ENCODE data around the gene ERAL1.
"Not testable (repeated sequence)": the region's sequence is repeated elsewhere in the genome, so short reads cannot be mapped to it uniquely, and the experiment has no call there.

ERAL1 gene

GRCh38 chr17:28854457-28855335, at the start of gene ERAL1:
Gene ERAL1 (plus strand): TSS chr17:28855016. CDS start chr17:28855035, 19 bp downstream.
- Mint-ChIP-seq H3K4me3 (peak within 1 kb of the TSS; percentile 80), H3K4me1 (peaks cover 28% of the 10 kb centered on the region), H3K27me3 (no peaks in the 10 kb centered on the region), H3K27ac (peak within 1 kb of the TSS; percentile 77), H3K36me3 (peaks cover 22% of the 10 kb centered on the region), H3K9me3 (no peaks in the 10 kb centered on the region)
- peak; percentile 93 for DNase-seq
- CTCF ChIA-PET = interaction anchor here (1.7 kb wide), 1 partner anchor 91 kb away, joined by 3 read pairs; no protein-coding TSS in a partner anchor

- H3K36me3 Mint-ChIP-seq = peaks cover 16% of the 10 kb centered on the region
- CTCF ChIA-PET = interaction anchor here (0.8 kb wide), 1 partner anchor 270 kb away, joined by 3 read pairs; no protein-coding TSS in a partner anchor
- H3K27ac Mint-ChIP-seq = no peak overlapping the region
- no peak overlapping the region for H3K4me3 Mint-ChIP-seq
- peaks cover 29% of the 10 kb centered on the region for H3K4me1 Mint-ChIP-seq
- DNase-seq = no peak
- no peaks in the 10 kb centered on the region for H3K9me3 Mint-ChIP-seq
- no peaks in the 10 kb centered on the region for H3K27me3 Mint-ChIP-seq
Observed at GRCh38 chr17:28807925-28808634, 46.7 kb upstream of the ERAL1 start.

DNA sequence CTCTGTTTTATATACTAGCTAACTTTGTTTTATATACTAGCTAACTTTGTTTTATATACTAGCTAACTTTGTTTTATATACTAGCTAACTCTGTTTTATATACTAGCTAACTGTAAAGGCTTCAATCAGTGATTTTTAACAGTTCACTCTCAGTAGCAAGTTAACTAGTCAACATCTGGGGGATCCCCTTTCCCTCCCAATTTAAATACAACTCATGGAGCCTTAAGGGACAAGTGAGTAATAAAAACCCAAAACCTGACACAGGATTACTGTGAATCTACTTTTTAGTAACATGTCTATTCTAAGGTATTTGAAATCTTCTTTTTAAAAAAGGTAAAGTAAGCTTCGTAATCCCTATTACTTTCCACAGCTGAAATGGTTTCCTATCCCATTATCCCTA, 44.4 kb upstream of the ERAL1 start:
- H3K36me3 Mint-ChIP-seq = peaks cover 13% of the 10 kb centered on the region
- no peaks in the 10 kb centered on the region for H3K9me3 Mint-ChIP-seq
- no peak for DNase-seq
- CTCF ChIA-PET = interaction anchor here (0.7 to 1.9 kb wide), 5 partner anchors 32 to 92 kb away, joined by 3 to 11 read pairs (median 5); partner anchors contain the start of genes DHRS13 and FAM222B
- peaks cover 35% of the 10 kb centered on the region for H3K4me1 Mint-ChIP-seq
- H3K27me3 Mint-ChIP-seq = no peaks in the 10 kb centered on the region
- no peak overlapping the region for H3K27ac Mint-ChIP-seq
- H3K4me3 Mint-ChIP-seq = no peak overlapping the region

- no peak for DNase-seq
Observed at GRCh38 chr17:28811651-28812090, 43.1 kb upstream of the ERAL1 start.

DNA sequence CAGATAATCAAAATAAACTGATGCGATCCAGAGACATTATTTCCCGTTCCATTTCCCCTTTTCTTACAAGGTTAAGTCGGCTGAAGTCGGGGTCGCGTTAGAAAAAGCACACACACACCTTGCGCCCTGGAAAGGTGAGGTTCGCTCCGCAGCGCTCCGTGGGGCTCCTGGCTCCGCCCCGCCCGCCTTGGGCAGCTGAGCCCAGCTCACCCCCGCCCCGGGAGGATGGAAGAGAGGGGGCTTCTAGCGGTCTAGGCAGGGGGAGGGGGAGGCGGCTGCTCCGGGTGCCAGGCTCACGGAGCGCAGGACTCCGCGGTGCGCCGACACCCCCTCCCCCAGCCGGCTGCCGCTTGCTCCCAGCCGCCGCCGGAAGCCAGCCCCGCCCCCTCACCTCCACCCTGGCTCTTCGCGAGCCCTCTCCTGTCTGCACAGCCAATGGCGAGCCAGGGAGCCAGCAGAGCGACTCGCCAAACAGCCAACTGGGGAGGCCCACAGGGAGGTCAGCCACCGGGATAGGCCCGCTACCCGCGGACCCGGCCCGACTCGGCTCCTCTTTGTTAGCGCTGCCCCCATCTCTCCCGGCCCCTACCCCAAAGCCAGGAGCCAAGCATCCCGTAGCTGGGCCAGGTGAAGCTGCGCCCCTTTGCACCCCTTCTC, 42.6 kb upstream of the ERAL1 start:
- no peaks in the 10 kb centered on the region for H3K9me3 Mint-ChIP-seq
- peak overlapping the region; percentile 91 for H3K27ac Mint-ChIP-seq
- peak; percentile 98 for DNase-seq
- H3K27me3 Mint-ChIP-seq = no peaks in the 10 kb centered on the region
- peaks cover 35% of the 10 kb centered on the region for H3K4me1 Mint-ChIP-seq
- H3K36me3 Mint-ChIP-seq = peaks cover 7% of the 10 kb centered on the region
- CTCF ChIA-PET = interaction anchor here (1.1 to 1.9 kb wide), 2 partner anchors 49 to 91 kb away, joined by 3 to 5 read pairs; partner anchors contain the start of gene DHRS13
- H3K4me3 Mint-ChIP-seq = peak overlapping the region; percentile 86

More at GRCh38 chr17:28811651-28812090, 43.1 kb upstream of the ERAL1 start:
- Mint-ChIP-seq H3K4me3 (peak overlapping the region; percentile 86), H3K36me3 (peaks cover 7% of the 10 kb centered on the region), H3K9me3 (no peaks in the 10 kb centered on the region), H3K27ac (peak overlapping the region; percentile 67), H3K27me3 (no peaks in the 10 kb centered on the region), H3K4me1 (peaks cover 35% of the 10 kb centered on the region)
- CTCF ChIA-PET = interaction anchor here (0.7 to 1.9 kb wide), 4 partner anchors 31 to 139 kb away, joined by 3 to 6 read pairs (median 4); partner anchors contain the start of genes DHRS13 and FAM222B

DNA sequence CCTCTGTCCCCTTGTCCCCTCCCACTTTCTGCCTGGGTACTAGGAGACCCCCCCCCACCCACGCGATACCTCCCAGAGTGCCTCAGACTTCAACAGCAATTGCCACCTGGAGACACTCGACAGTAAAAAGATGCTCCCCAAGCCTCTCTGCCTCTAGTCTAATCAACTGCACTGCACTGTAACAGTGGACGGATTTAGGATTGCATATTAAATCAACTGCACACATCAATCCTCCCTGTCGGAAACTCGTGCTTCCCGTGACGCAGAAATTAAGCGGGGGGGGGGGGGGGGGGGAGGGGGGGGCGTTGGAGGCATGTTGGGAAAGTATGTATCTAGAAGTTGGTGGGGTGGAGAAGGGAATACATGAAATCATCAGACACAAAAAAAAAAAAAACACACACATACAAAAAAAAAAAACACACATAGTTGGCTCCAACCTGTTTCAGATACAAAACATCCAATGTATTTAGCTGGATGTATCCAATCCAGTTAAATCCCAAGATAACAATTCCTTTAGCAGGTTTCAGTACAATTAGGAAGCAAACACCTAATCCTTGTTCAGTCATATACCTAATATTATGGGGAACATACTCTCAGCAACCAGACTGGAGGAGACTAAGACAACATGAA, 42.0 kb upstream of the ERAL1 start:
- Mint-ChIP-seq H3K36me3 (peaks cover 5% of the 10 kb centered on the region), H3K4me3 (peak overlapping the region; percentile 86), H3K27ac (peak overlapping the region; percentile 91), H3K9me3 (no peaks in the 10 kb centered on the region), H3K4me1 (peaks cover 31% of the 10 kb centered on the region), H3K27me3 (no peaks in the 10 kb centered on the region)
- DNase-seq = no peak
- CTCF ChIA-PET = interaction anchor here (1.1 kb wide), 1 partner anchor 49 kb away, joined by 3 read pairs; no protein-coding TSS in a partner anchor

DNA sequence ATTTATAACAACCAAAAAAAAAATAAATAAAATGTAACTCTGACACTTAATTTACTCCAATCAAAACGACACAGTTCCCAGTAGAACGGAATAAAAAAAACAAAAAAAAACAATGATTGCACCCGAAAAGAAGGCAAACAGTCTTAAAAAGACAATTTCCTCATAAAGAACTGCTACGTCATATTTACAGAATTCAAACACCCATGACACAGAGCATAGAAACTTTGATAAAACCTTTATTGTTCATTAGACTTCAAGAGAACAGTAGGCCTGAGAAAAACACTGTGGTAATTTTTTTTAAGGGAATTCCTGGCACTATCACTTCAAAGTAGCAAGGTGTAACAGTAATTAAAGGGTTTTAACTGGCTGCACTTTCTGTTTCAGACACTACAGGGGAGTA, 38.3 kb upstream of the ERAL1 start:
- no peaks in the 10 kb centered on the region for H3K27me3 Mint-ChIP-seq
- H3K4me3 Mint-ChIP-seq = no peak overlapping the region
- CTCF ChIA-PET = no interaction called here
- peaks cover 5% of the 10 kb centered on the region for H3K36me3 Mint-ChIP-seq
- H3K9me3 Mint-ChIP-seq = no peaks in the 10 kb centered on the region
- no peak for DNase-seq
- peaks cover 15% of the 10 kb centered on the region for H3K4me1 Mint-ChIP-seq
- no peak overlapping the region for H3K27ac Mint-ChIP-seq

GRCh38 chr17:28818819-28819221, 36.0 kb upstream of the ERAL1 start:
- CTCF ChIA-PET = interaction anchor here (0.6 to 1.1 kb wide), 3 partner anchors 9 to 249 kb away, joined by 3 to 4 read pairs (median 3); no protein-coding TSS in a partner anchor
- Mint-ChIP-seq H3K4me1 (peaks cover 3% of the 10 kb centered on the region), H3K27ac (no peak overlapping the region), H3K9me3 (no peaks in the 10 kb centered on the region), H3K27me3 (no peaks in the 10 kb centered on the region), H3K4me3 (no peak overlapping the region), H3K36me3 (peaks cover 5% of the 10 kb centered on the region)
- DNase-seq = no peak

DNA sequence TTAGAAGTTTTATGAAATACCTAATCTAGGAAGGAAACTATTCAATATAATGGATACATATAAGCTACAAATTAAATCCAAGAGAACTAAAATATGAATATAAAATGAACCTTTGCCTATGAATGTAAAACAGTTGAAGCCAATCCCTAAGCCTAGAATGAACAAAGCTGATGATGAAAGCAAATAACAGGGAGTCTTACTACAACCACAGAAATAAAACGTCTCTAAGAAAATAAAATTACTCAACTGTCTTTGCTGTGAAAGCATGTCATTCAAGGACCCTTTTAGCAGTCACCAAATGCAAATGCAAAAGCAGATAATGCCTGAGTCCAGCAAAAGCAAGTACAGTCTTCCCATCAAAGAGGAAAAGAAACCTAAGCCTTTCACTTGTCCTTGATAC, 35.2 kb upstream of the ERAL1 start:
- H3K27me3 Mint-ChIP-seq = no peaks in the 10 kb centered on the region
- no peak overlapping the region for H3K4me3 Mint-ChIP-seq
- DNase-seq = no peak
- H3K36me3 Mint-ChIP-seq = peaks cover 5% of the 10 kb centered on the region
- peaks cover 3% of the 10 kb centered on the region for H3K4me1 Mint-ChIP-seq
- H3K9me3 Mint-ChIP-seq = no peaks in the 10 kb centered on the region
- CTCF ChIA-PET = interaction anchor here (0.7 to 1.2 kb wide), 4 partner anchors 8 to 57 kb away, joined by 3 to 4 read pairs (median 3); no protein-coding TSS in a partner anchor
- no peak overlapping the region for H3K27ac Mint-ChIP-seq

DNA sequence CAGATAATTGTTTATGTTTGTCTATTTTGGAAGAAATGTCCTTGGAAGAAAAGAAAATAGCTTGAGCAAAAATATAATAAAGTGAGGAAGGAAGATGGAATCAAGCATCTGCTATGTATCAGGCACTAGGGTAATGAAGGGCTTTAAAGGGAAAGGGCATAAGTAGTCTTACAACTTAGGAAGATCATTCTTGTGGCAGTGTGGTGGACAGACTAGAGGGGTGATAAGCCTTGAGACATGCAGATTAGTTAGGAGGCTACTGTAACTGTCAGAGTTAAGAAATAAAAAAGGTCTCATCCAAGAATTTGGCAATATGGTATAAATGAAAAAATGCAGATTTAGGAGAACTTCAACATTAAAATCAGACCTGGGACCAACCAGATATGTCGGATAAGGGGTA, 27.1 kb upstream of the ERAL1 start:
- Mint-ChIP-seq H3K27ac (no peak overlapping the region), H3K36me3 (peaks cover 14% of the 10 kb centered on the region), H3K4me3 (no peak overlapping the region), H3K9me3 (no peaks in the 10 kb centered on the region), H3K4me1 (peaks cover 3% of the 10 kb centered on the region), H3K27me3 (no peaks in the 10 kb centered on the region)
- CTCF ChIA-PET = interaction anchor here (1.4 kb wide), 1 partner anchor 9 kb away, joined by 3 read pairs; no protein-coding TSS in a partner anchor
- no peak for DNase-seq

DNA sequence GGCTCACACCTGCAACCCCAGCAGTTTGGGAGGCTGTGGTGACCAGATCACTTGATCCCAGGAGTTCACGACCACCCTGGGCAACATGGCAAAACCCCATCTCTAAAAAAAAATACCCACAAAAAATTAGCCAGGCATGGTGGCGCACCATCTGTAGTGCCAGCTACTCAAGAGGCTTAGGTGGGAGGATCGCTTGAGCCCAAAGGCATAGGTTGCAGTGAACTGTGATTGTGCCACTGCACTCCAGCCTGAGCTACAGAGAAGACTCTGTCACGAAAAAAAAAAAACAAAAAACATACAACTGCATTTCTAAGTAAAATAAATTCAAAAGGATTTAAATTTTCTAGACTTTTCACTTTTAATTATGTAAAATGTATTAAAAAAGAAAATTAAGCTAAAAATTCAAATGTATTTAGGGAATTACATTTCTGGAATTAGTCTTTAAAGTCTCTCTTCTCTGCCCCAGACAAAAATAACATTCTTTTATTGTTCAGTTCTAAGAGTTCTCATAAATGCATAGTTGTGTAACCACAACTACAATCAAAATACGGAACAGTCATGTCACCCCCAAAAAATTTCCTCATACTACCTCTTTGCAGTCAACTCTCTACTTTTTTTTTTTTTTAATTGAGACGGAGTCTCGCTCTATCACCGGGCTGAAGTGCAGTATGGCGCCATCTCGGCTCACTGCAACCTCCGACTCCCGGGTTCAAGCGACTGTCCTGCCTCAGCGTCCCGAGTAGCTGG, 26.3 kb upstream of the ERAL1 start:
- Mint-ChIP-seq H3K27me3 (no peaks in the 10 kb centered on the region), H3K4me1 (peaks cover 1% of the 10 kb centered on the region), H3K4me3 (no peak overlapping the region), H3K36me3 (peaks cover 14% of the 10 kb centered on the region), H3K9me3 (no peaks in the 10 kb centered on the region), H3K27ac (no peak overlapping the region)
- DNase-seq = no peak
- CTCF ChIA-PET = no interaction called here

DNA sequence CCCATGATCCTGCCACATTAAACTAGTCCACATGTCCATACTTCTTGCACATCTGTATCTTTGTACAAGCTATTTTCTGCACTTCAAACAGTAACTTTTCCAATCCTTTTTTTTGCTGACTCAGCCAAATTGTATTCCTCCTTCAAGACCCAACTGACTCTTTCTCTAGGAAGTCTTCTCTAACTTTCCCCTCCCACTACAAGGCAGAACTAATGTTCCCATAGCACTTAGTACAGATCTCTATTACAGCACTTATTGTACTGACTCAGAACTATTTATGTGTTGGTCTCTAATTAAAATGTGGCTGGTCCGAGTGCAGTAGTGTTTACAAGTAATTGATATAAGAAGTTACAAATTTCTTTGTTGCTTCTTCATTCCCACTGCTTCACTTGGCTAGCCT, 20.4 kb upstream of the ERAL1 start:
- Mint-ChIP-seq H3K4me1 (peaks cover 15% of the 10 kb centered on the region), H3K9me3 (no peaks in the 10 kb centered on the region), H3K4me3 (no peak overlapping the region), H3K36me3 (peaks cover 21% of the 10 kb centered on the region), H3K27me3 (no peaks in the 10 kb centered on the region), H3K27ac (no peak overlapping the region)
- CTCF ChIA-PET = no interaction called here
- DNase-seq = no peak

GRCh38 chr17:28836541-28836940, 18.3 kb upstream of the ERAL1 start:
- H3K4me3 Mint-ChIP-seq, DNase-seq, H3K9me3 Mint-ChIP-seq, CTCF ChIA-PET, H3K27ac Mint-ChIP-seq, H3K27me3 Mint-ChIP-seq: not testable (repeated sequence)
- peaks cover 30% of the 10 kb centered on the region for H3K4me1 Mint-ChIP-seq
- H3K36me3 Mint-ChIP-seq = peaks cover 23% of the 10 kb centered on the region

All from activated naive CD4-positive, alpha-beta T cell treated with anti-CD3 and anti-CD28 coated beads, Interleukin-2, amount 10 ng/mL, durations not matched to agents 7 days and 5 days (primary cell).